HG02642 (cell line): ENCODE measurements around the gene IQCK.
"Not testable (repeated sequence)": the region's sequence is repeated elsewhere in the genome, so short reads cannot be mapped to it uniquely, and the experiment has no call there.

Experiments
- ATAC-seq: cut with Tn5 transposase; IDR thresholded peaks from one replicate; pipeline ENCODE4 v1.9.1; 2021; ENCODE audit warnings: mild to moderate bottlenecking; ENCODE audit not compliant: unreplicated experiment, poor library complexity

IQCK gene

DNA sequence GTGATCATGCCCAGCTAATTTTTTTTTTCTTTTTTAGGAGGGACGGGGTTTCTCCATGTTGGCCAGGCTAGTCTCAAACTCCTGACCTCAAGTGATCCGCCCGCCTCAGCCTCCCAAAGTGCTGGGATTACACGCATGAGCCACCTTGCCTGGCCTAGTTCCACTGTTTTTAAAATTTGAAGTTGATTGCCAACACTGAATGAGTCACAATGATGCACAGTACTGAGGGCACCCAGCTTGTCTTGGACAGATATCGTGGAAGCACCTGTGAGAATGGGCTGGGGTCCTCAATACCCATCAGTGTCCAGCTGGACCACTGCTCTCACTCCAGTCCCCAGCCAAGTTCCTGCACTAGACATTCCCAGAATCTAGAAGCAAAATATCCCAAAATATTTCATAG lies 2.5 kb upstream of the IQCK start:
- ATAC-seq, result no peak

DNA sequence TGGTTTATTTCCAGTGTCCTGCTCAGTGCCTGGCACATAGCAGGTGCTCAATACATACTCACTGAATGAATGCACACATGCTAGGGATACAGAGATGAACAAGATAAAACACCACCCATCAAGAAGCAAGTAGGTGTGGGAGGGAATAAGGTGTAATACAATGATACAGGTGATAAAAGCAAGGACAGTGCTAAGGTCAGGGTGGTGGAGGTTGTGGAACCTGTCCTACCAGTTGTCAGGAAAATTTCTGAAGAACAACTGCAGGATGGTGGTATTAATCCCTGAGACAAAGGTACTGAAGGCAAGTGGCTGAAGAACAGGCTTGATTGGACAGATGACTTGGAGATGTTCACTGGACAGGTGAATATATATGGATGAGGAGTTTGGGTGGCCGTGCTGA lies 1.9 kb upstream of the IQCK start:
- no peak for ATAC-seq

DNA sequence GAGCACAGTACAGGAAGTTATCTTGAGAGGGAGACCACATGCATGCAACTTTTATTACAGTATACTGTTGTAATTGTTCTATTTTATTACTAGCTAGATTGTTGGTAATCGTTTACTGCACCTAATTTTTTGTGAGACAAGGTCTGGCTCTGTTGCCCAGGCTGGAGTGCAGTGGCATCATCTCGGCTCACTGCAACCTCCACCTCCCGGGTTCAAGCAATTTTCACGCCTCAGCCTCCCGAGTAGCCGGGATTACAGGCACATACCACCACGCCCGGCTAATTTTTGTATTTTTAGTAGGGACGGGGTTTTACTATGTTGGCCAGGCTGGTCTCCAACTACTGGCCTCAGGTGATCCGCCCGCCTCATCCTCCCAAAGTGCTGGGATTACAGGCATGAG lies 1.3 kb upstream of the IQCK start:
- ATAC-seq, result not testable (repeated sequence)

DNA sequence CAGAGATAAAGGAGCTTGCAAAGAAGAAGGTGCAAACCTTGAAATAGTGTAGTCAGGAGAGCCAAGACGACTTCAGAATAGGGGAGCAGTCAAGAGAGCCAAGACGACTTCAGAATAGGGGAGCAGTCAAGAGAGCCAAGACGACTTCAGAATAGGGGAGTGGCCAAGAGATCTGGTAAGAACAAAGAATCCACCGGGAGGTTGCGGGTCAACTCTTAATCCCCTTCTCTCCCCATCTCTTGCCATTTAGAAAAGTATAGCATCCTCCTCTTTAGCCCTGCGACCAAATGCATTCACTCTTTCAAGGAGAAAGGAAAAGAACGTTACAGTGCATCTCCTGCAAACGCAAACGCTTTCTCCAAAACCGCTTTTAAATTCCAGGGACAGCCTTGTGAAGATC lies 757 bp upstream of the IQCK start:
- ATAC-seq, result no peak

DNA sequence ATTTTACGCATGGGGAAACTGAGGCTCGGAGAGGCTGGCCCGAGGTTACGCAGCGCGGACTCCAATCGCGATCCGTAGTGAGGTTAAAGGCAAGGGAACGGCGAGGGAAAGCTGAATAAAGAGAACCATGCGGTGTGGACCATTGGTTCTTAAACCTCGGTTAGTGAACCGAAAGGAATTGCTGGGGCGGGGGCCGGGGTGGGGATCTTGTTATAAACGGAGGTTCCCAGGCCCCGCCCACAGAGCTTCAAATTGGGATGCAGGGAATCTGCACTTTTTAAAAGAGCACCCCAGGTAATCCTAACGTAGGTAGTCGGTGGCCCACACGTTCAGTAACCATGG lies 524 bp downstream of the IQCK start:
- no peak for ATAC-seq

DNA sequence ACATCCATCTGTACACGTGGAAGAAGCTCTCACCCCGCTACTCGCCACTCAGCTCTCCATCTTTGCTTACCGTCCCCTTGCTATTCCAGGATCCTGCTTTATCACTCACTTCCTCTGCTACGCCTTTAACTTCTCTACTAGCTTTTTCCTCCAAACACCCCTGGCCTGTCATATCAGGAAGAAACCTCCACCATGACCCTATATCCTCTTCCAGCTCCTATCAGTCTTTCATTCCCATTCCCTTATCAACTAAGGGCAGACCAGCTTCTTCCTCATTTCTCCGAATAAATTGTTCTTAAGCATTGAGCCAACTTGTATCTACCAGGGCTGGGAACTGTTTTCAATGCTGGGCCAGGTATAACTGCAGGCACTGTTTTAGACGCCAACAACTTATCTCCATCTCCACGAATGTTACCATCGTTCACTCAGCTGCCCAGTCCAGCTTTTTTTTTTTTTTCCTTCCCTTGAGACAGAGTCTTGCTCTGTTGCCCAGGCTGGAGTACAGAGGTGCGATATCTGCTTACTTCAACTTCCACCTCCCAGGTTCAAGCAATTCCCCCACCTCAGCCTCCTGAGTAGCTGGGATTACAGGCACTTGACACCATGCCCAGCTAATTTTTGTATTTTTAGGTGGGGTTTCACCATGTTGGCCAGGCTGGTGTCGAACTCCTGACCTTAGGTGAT lies 4.3 kb downstream of the IQCK start:
- ATAC-seq, result no peak

DNA sequence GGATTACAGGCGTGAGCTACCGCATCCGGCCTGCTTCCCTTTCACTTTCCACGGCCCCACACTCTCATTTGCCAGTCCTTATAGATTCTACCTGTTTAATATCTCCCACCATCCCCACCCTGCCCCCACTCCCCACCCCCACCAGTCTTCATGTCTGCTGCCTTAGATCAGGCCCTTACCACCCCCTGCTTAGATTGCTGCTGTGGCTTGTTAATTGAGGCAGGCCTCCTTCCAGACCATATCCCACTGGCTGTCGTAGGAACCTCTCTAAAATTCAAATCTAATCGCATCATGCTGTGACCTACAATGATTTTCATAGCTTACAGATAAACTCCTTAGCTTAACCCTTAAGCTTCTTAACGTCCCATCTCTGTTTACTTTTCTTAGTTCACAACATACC lies 4.9 kb downstream of the IQCK start:
- no peak for ATAC-seq

DNA sequence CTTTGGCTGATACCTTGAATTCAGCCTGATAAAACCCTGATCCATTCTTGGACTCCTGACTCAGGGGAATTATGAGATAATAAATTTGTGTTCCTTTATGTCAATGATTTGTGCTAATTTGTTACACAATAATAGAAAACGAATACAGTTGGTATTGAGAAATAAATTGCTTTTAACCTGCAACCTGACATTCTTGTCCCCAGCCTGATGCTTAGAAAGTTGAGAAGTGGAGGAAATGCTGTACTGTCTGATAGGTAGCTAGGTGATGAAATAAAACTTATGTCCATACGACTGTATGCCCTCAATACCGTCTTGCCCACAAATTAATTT lies 10.5 kb downstream of the IQCK start:
- no peak for ATAC-seq

DNA sequence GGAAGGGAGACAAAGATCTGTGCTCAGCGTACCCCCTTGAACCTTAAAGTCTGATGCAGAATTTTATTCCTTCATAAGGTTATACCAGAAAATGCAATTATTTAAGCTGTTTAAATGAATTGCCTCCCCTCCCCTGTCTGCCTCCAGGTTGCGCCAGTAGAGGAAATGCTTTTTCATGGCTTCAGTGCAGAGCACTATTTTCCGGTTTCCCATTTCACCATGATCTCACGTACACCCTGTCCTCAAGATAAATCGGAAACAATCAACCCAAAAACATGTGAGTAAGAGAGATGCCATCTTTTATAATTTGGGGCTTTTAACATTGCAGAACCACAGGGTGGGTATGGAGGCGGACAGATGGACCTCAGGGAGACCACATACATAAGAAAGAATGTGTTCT lies 15.5 kb downstream of the IQCK start:
- ATAC-seq, result no peak

DNA sequence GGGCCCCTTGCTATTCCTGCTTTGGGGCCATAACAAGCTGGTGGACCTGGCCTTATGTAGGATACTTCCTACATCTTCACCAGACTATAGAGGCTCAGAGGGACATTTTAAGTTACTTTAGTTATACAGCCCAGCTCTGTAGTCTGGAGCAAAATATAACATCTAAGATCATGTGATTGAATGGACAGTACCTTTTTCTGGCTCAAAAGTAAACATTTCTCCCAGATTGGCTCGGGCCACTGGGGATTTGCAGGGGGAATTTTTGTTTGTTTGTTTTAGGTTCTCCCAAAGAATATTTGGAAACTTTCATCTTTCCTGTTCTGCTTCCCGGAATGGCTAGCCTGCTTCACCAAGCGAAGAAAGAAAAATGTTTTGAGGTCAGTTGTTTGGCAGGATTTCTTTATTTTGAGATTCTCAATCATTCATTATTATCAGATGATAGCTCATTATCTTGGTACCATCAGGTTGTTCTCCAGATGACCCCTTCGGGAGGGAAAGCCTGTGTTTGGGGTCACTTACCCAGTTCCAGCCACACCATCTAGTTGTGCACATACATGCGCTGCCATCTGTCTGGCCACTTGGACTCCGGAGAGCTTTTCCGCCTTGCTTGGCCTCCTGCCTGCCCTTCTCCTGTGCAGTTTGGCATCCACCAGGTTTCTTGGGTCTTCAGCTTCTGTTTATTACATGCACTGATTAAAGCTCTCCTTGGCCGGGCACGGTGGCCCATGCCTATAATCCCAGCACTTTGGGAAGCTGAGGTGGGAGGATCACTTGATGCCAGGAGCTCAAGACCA lies 17.2 kb downstream of the IQCK start:
- ATAC-seq, result no peak

DNA sequence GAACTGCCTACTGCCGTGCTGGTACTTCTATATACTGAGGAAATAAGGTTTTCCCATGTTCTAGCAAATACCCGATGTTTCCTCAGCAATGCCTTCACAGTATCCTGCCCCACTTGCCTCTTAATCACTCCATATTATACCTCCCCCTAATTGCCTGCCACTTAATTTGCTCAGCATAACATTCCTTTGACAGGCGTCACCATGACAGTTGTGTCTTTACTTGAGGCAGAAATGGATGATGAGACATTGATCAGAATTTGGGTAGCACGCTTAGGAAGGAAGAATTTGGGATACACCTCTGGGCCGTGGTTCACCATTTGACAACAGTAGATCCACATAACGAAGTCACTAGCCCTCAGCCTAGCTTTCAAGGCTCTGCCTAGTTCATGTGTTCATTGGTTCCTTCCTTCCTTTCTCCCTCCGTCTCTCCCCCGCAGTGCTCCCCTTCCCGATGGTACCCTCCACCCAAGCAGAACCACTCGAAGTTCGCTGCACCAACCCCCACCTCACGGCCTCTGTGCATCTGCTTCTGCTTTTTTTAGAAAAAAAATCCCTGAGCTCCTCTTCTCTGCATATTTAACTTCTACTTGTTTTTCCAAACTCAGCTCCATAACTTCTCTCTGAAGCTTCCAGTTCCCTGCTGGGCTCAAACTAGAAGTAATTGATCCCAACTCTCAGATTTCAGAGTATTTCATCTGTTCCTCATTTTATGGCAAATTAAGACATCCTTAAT lies 19.4 kb downstream of the IQCK start:
- ATAC-seq, result no peak

DNA sequence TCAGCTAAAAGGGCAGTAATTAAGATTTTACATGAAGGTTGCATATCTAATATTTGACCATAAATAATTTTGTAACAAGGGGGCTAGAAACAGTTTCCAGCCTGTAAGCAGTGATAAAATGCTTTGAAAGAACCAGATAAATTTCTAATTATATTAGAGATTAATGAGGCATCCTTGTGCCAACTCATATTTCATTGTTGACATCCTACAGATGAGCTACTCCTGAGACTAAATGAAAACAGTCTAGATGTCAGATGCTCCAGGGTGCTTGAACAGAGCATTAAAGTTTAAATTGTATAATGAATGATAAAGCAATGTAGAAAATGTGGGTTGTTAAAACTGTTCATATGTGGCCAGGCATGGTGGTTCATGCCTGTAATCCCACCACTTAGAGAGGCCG lies 23.3 kb downstream of the IQCK start:
- no peak for ATAC-seq

DNA sequence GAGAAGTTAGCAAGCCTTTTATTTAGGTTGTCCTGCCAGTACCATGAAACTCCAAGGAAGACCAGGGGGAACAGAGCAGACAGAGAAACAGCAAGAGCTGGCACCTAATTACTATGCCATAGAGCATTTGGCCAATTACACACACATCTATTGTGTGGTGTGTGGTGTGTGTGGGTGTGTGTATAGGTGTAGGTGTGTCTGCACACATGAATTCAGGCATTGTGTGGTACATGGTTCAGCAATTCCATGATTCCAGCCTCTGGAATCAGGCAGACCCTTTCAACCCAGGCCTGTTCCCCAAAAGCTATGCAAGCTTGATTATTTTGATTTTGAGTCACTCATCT lies 25.7 kb downstream of the IQCK start:
- ATAC-seq, result no peak

DNA sequence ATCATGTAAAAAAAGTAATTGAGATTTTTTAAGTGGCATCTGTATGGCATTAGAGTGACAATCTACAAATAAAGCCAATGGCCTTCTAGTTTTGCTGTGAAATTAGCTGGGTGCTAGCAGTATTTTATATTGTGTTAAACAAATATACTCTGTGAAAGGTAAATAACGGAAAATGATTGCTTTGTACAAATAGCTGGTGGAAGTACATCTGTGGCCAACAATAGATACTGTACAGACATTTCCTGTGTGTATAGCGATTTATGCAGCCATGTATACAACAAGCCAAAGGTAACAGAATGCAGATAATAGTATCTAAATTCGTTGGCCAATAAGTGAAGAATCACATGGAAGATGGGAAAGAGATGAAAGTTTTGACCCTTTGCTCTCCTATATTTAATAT lies 26.6 kb downstream of the IQCK start:
- no peak for ATAC-seq

DNA sequence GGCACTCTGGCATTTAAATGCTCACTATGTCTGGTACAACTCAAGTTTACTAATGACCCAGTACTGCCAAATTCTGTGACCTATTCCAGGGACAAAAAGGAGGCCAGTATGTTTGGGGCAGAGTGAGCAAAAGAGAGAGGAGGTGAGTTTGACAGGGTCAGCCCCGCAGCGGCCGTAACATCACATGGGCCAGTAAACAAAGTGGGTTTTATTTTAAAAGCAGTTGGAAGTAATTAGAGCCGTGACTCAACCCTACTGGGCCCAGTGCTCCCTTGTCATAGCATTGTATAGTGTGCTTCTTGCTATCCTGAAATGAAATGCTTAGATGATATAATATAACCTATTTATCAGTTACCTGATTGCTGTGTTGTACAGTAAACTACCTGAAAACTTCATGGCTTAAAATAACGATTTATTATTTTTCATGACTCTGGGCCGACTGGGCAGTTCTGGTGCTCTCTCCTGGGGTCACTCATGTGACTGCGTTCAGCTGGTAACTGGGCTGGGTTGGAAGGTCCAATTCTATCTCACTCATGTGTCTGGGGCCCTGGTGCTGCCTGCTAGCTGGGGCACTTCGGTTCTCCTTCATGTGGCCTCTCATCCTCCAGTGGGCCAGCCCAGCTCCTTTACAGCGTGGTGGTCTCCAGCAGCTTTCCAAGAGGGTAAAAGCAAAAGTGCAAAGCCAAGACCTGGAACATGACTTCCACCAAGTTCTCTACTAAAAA lies 27.4 kb downstream of the IQCK start:
- no peak for ATAC-seq

DNA sequence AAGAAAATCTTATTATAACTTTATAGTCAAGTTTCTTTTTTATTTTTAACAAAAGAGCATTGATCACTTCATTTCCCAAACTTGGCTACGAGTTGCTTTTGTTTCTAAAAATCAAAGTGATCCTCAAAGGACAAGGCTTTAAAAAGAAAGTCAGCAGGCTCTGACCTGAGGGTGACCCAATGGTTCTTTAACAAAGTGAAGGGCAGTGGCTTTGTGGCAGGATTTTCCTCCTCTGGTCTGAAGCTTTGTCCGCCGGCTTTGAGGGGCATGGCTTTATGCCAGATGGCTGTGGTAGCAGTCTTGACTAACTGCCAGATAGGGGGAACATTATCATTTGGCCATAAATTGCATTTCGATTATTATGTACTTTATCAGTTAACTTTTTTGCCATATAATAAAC lies 28.5 kb downstream of the IQCK start:
- ATAC-seq, result no peak

DNA sequence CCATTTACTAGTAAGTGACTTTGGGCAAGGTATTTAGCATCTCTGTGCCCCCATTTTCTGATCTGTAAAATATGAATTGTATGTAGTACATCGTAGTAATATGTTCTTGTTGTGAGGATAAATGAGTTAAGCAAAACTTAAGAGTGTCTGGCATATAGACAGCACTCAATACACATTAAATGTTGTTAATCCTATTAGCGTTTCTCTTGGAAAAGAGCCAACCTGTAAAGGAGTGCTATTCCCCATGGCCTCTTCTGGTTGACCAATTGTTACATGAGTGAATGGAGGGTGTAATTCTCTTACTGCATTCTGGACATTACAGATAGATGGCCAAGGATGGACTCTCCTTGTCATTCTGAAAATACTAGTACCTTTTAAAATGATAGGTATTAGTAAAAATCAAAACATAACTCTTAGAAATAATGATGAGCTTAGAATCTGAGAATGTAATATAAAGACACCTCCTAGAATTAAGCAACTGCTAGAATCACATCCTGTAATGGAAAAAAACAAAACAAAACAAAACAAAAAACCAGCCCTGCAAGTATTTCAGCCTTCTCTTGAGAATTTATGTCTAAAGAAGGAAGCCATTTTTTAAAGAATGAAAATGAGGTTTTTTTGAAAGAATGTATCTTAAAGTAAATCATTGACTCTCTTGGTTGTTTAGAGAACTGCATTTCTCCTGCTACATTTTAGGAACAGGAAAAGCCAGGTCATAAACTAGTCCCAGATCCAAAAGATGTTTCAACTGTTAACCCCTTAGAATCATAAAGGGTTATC lies 30.5 kb downstream of the IQCK start:
- no peak for ATAC-seq

DNA sequence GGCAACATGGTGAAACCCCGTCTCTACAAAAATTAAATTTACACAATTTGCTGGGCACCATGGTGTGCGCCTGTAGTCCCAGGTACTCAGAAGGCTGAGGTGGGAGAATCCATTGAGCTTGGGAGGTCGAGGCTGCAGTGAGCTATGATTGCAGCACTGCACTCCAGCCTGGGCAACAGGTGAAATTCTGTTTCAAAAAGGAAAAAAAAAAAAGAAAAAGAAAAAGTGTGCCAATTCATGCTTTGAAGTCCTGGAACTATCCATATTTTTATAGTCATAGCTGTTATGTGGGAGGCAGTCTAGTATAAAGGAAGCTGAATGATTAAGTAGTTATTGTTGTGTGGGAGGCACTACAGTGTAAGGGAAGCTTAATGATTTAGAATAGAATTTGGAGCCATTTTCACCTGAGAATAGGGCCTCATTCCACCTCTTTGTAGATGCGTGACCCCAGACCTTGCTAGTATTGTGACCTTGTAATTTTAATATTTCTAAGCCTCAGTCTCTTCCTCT lies 31.6 kb downstream of the IQCK start:
- no peak for ATAC-seq

DNA sequence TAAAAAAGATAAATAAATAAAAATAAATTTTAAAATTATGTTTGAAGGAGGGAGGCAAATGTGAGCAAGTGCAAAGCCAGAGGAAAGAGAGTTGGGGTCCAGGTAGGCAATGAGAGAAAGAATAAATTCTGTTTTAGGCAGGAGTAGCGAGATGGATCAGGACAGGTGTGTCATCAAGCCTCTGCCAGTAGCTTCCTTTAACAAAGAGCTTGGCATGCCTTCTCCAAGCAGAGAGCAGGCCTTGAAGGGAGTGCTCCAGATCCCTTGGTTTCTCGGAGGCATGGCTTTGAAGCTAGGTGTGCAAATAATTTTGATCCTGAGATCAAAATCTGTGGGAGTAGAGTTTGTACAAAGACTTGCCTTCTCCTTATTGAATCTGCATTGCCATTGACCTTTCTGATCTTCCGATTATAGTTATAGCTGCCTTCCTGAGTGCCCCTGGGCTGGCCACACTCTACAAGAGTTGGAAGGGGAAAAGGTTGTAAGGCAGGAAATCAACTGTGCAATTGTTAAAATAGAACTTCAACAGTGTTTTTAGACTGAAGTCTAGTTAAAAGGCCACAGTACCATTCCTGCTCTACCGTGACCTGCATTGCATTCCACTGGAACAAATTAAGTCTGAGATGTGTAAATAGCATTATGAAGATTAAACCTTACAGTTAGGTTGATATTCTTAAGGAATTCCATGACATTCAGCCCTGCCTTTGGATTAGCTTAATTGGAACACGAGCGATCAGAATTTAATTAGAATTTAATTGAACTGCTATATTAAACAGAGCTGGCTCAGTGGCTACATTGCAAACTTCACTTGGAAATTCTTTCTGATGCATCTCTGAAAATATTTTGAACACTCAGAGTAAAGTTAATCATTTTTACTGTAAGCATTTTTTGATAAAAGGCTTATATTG lies 33.7 kb downstream of the IQCK start:
- ATAC-seq, result no peak
